ENCODE data around the gene FAM89A. TPM values are rescaled to one million over a fixed set of nuclear protein-coding genes. Genes with fewer than 3 reads are reported as not detected.

The FAM89A gene
- polyA plus RNA-seq, result 100 to 1,000 TPM in 1 of 3 donors, 10 to 100 TPM in 2; 14.8 to 148 (median 61.2) TPM

DNA sequence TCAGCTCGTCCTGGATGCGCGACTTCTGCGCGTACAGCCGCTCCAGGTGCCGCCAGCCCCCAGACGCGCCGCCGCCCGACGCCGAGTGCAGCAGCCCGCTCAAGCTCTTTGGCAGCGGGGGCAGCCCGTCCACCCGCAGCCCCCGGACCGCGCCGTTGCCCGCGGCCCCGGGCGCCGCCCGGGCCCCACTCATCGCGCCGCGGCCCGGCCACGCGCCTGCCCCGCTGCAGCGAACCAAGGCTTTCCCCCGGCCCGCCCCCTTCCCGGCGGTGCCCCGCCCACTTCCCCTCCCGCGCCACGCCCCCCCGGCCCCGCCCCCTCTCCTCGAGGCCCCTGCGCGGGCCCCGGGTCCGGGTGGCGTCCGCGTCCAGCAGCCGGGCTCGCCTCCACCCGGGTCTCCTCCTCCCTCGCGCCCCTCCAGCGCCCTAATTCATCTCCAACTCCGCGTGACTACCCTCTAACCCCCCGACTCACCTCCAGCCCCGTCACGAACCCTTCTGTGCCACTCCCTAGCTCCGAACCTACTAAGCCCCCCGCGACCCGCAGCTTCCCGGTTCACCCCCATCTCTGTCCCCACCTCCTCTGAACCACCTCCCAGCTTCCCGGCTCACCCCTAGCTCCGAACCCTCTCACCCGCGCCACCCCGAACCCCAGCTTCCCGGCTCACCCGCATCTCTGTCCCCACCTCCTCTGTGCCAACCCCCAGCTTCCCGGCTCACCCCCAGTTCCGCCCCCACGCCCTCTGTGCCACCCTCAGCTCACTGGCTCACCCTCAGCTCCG lies at the start of gene FAM89A:
TSS of gene FAM89A (minus strand) at position 236 of the 781 bp plus-strand sequence. CDS start at position 193, 43 bp downstream.
- H3K27ac ChIP-seq (ENCODE audit: low read depth, low read length), result no peak within 1 kb of the TSS
- WGBS, 3 donors, result 1 to 2% (median 1%) methylated on average over 42 to 81 of the region's 82 CpGs

DNA sequence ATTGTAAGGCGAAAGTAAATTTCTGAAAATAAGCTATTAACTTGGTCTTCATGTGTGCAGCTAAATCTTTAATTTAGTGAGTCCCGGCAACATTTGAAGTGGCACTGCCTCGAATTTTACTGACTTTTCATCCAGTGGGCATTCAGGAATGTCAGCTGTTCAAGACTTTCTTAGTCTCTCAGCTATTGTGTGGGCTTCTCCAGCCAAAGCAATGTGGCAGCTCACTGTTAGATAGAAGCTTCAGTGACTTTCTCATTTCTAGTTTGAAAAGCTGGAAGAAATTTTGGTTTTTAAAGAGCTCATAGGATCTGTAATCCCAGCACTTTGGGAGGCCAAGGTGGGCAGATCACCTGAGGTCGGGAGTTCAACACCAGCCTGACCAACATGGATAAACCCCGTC lies 44.3 kb upstream of the FAM89A start:
- H3K27ac ChIP-seq (ENCODE audit: low read depth, low read length), result no peak overlapping the region
- WGBS, 3 donors, result 82 to 85% (median 84%) methylated on average over 5 of the region's 5 CpGs

DNA sequence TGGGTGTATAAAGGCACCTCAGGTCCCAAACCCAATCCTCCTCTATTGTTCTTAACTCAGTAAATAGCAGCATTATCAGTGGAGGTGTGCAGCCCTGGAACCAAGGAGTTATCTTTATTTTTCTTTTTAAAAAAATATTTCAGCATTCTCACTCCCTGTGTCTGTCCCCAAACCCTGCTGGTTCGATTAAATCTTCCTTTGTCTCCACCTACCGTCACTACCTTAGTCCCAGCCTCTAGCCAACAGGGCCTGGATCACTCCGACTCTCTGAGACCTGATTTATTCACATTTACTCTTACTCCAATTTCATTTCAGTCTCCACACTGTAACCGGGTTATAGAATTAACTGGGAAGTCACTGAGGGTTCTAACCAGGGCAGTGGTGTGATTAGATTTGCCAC lies 39.1 kb upstream of the FAM89A start:
- WGBS, 3 donors, result 88 to 90% (median 89%) methylated on average over 4 of the region's 4 CpGs

DNA sequence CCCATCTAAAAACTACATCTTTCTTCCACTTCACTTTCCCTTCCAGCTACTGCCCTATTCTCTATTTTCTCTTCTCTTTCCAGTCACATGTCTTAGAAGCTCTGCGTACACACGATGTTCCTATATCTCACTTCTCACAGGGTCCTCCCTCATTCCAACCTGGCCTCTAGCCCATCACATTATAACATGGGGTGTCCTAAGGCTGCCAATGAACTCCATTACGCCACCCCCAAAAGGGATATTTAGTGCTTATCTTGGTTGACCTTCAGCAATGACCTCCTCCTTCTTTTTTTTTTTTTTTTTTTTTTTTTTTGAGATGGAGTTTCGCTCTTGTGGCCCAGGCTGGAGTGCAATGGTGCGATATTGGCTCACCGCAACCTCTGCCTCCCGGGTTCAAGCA lies 38.2 kb upstream of the FAM89A start:
- H3K27ac ChIP-seq (ENCODE audit: low read depth, low read length), result no peak overlapping the region
- 90 to 95% (median 92%) methylated on average over 7 of the region's 7 CpGs for WGBS, 3 donors

More for the DNA sequence above, 39.1 kb upstream of the FAM89A start:
- no peak overlapping the region for H3K27ac ChIP-seq (ENCODE audit: low read depth, low read length)

DNA sequence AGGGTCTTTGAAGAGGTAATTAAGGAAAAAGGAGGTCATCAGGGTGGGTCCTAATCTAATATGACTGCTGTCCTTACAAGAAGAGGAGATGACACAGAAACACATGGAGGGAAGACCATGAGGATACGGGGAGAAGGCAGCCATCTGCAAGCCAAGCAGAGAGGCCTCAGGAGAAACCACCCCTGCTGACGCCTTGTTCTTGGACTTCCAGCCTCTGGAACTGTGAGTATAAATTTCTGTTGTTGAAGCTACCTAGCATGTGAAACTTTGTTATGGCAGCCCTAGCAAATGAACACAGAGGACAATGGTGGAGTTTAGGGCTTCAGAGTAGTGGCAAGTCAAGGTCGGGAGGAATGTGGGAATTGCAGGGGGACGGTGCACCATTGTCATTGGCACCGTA lies 36.7 kb upstream of the FAM89A start:
- 92 to 98% (median 94%) methylated on average over 5 of the region's 5 CpGs for WGBS, 3 donors
- no peak overlapping the region for H3K27ac ChIP-seq (ENCODE audit: low read depth, low read length)

DNA sequence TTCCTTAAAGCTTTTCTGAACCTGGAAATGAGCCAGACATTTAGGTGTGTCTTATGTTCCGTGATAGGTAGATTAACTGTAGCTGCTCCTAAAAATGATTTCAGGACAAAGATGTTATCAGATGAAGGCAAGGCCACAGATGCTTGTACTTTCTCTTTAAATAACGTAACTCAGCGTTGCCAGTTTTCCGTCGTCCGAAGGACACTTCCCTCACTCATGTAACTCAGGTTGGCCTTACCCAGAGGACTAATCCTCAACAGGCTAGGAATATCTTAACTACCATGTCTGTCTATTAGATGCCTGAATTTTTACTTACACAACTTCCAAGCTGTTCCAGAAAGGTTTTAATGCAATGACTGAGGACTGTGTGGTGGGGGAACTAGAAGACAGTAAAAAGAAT lies 35.4 kb upstream of the FAM89A start:
- H3K27ac ChIP-seq (ENCODE audit: low read depth, low read length), result no peak overlapping the region
- WGBS, 3 donors, result 31 to 78% (median 77%) methylated on average over 6 of the region's 6 CpGs

DNA sequence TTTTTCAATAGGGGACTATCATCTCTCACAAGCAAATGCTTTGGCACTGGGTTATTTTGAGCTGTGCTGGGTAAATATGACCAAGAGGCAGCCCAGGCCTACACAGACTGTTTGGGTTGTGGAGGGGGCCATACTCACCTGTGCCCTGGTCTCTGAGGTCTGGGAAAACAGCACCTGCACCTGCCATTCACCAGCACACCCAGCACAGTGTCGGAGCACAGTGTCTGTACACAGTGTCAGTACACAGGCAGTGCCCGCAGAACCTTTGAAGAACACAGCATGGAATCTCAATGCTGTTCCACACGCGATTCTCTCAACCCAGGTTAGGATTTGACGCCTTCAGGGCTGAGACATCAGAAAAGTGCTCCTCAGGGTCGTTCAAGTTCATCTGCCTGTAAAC lies 35.0 kb upstream of the FAM89A start:
- no peak overlapping the region for H3K27ac ChIP-seq (ENCODE audit: low read depth, low read length)
- 41 to 88% (median 87%) methylated on average over 6 of the region's 6 CpGs for WGBS, 3 donors

DNA sequence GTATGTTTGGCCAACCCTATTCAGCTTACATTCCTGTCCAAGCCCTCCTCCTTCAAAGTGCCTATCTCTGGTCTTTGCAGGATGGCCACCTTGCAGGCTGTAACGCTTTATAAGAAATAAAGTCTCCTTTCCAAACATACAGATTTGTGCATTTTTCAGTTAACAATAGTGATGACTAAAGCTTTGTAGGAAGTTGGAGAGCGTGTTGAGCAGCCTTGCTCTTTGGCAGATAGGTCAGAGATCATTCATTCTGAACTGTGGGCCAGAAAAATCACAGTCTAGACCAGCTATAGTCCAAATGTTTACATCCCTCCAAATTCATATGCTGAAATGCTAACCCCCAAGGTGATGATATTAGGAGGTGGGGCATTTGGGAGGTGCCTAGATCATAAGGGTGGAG lies 34.0 kb upstream of the FAM89A start:
- 72 to 89% (median 85%) methylated on average over 2 of the region's 2 CpGs for WGBS, 3 donors

DNA sequence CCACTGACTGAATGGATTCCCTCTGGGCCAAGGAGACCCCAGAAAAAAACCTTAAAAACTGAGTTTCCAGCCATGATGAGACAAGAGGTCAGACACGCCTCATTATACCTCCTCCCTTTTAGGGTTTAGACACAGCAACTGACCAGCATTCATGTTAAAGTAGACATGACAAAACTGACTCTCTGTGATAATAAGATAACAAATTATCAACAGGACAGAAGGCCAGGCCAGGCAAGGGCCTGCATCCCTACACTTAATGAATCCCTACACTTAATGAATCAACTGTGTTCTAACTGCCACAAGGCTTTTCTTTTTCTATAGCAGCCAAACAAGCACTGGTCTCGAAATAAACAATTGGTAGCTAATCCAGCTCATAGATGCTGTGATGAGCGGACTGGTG lies 33.3 kb upstream of the FAM89A start:
- 93 to 96% (median 96%) methylated on average over 3 of the region's 3 CpGs for WGBS, 3 donors
- no peak overlapping the region for H3K27ac ChIP-seq (ENCODE audit: low read depth, low read length)

More for the DNA sequence above, 34.0 kb upstream of the FAM89A start:
- no peak overlapping the region for H3K27ac ChIP-seq (ENCODE audit: low read depth, low read length)

DNA sequence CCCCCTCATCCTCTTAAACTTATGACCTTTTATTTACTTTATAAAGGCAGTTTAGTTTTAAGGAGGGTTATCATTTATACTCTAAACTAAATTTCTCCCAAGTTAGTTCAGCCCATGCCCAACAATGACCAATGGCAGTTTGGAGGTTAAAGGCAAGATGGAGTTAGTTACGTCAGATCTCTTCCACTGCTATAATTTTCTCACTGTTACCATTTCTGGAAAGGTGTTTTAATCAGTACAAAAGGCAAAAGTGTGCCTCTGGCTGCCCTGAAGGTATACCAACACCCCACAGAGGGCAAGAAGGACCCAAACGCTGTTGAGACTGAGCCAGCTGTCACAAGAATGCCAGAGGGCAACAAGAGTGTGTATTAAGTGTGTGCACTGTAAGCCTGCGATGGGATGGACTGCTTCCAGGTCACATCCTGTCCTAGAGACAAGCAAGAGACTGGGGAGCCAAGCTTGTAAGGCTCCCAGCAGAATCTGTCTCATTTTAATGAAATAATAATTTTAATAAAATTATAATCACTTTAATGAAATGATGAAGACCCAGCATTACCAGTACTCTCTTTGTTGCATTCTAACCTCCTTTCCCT lies 32.5 kb upstream of the FAM89A start:
- WGBS, 3 donors, result 60 to 66% (median 60%) methylated on average over 3 of the region's 3 CpGs
- H3K27ac ChIP-seq (ENCODE audit: low read depth, low read length), result no peak overlapping the region

DNA sequence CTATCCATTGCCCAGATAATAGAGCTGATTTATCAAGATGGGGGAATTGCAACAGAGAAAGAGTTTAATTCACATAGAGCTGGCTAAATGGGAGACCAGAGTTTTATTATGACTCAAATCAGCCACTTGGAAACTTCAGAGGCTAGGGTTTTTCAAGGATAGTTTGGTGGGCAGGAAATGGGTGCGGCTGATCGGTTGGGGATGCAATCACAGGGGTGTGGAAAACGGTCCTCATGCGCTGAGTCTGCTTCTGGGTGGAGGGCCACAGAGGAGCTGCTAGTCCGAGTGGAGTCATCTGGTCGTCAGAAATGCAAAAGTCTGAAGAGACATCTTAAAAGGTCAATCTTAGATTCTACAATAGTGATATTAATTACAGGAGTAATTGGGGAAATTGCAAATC lies 32.0 kb upstream of the FAM89A start:
- no peak overlapping the region for H3K27ac ChIP-seq (ENCODE audit: low read depth, low read length)
- 69 to 95% (median 70%) methylated on average over 6 of the region's 6 CpGs for WGBS, 3 donors

DNA sequence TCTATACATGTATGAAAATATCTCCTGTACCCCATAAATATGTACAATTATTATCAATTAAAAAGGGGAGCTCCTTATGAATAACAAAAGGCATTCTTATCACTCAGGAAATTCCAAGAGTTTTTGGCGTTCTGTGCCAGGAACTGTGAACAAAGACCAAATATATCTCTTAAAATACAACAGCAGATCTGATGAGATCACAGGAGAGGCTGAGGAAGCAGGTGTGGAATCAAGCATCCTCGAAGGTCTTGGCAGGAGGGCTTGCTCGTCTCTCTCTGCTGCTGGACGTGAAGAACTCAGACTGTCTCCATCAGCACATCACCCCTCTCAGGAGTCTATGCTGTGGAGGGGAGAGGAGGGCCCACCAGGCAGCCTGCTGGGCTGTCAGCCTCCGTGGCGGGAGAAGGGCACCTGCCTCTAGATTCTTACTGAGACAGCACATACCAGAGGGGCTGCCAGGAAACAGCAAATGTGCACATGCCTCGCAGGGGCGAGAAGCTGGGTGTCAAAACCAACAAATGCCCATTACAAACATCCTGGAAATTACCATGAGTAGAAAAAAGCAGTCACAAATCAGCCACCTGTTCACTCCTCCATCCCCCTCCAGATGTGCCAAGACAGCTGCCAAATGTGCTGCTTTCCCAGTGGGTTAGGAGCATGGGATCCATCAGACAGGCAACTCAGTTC lies 30.8 kb upstream of the FAM89A start:
- 40 to 53% (median 50%) methylated on average over 8 of the region's 8 CpGs for WGBS, 3 donors
- no peak overlapping the region for H3K27ac ChIP-seq (ENCODE audit: low read depth, low read length)

DNA sequence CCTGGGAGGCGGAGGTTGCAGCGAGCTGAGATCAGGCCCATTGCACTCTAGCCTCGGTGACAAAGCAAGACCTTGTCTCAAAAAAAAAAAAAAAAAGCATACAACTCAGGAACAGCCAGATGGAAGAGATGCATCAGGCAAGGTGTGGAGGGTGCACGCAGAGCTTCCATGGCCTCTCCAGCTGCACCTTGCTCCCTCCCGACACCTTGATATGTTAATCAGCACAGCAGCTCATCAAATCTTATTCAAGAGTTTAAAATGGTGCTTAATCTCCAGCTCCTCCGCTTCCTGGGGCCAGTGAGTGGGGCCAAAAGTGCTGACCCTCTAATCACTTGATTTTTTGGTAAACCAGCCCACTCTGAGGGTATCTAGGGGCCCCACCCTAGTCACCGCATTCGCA lies 29.3 kb upstream of the FAM89A start:
- 80 to 92% (median 81%) methylated on average over 8 of the region's 8 CpGs for WGBS, 3 donors
- H3K27ac ChIP-seq (ENCODE audit: low read depth, low read length), result no peak overlapping the region

DNA sequence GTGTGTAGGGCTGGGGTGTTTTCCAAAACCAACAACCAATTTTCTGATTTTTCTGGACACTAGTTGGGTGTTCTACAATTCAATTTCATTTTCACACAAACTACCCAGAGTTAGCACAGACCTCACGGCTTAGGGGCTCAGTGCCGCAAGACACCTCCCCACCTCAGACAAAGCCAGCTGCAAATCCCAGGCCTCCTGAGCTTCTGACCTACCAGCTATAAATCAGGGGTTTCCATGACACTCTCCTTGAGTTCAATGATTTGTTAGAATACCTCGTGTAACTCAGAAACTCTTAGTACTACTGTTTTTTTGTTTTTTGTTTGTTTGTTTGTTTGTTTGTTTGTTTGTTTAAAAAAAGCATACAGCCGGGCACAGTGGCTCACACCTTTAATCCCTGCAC lies 28.7 kb upstream of the FAM89A start:
- 62 to 87% (median 70%) methylated on average over 4 of the region's 4 CpGs for WGBS, 3 donors
- no peak overlapping the region for H3K27ac ChIP-seq (ENCODE audit: low read depth, low read length)

DNA sequence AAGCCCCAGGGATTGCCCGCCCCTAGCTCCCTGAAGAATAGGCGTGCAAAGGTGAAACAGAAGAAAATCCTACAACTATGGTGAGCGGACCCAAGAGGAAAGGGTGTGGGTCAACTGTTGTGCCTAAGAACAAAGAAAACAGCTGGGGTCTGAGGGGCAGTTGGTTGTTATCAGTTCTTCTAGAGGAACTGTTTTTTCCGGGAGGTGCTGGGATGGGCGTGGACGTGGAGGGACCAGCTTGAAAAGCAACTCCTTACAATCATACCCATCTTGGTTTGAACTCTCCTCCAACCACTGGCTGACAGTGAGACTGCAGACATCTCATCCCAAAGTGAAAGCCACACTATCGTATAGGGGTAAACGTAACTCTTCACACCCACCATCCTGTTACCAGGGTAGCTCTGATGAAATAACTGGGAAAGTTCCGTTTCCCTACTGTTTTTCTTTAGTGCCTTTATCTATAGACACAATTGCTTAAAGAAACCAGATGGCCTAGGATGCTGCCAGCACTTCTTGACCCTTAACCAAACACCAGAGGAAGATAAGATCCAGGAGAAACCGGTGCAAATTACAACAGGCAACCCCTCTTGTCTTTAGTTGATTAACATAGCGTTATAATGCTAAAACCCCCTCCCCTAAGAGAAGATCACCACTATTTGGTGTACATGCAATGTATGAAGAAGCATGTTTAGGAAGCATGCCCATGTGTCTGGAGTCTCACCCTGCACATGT lies 25.6 kb upstream of the FAM89A start:
- H3K27ac ChIP-seq (ENCODE audit: low read depth, low read length), result no peak overlapping the region
- 67 to 86% (median 68%) methylated on average over 11 of the region's 11 CpGs for WGBS, 3 donors

DNA sequence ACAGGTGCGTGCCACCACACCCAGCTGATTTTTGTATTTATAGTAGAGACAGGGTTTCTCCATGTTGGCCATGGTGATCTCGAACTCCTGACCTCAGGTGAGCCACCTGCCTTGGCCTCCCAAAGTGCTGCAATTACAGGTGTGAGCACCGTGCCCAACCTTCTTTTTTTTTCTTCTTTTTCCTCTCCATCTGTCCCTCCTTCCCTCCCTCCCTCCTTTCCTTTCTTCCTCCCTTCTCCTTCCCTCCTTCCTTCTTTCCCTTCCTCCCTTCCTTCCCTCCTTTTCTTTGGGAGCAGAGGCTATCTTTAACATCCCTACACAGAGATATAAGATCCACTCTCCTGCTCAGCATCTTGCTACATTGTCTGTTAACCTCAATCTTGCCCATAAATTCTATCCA lies 24.4 kb upstream of the FAM89A start:
- no peak overlapping the region for H3K27ac ChIP-seq (ENCODE audit: low read depth, low read length)

DNA sequence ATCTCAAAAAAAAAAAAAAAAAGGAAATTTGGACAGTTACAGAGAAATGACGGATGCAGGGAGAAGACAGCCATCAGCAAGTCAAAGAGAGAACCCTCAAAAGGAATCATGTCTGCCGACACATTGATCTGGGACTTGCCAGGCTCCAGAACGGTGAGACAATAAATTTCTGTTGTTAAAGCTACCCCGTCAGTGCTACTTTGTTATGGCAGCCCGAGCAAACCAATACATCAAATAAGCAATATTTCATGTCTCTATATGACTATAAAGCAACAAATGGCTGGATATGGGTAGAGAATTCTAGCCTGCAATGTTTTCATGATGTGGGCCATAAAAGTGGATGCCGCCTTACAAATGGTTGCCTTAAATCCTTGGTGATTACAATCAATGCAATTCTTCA lies 23.3 kb upstream of the FAM89A start:
- no peak overlapping the region for H3K27ac ChIP-seq (ENCODE audit: low read depth, low read length)
- WGBS, 3 donors, result 82 to 89% (median 84%) methylated on average over 6 of the region's 6 CpGs

More for the DNA sequence above, 24.4 kb upstream of the FAM89A start:
- 88 to 98% (median 91%) methylated on average over 3 of the region's 3 CpGs for WGBS, 3 donors

DNA sequence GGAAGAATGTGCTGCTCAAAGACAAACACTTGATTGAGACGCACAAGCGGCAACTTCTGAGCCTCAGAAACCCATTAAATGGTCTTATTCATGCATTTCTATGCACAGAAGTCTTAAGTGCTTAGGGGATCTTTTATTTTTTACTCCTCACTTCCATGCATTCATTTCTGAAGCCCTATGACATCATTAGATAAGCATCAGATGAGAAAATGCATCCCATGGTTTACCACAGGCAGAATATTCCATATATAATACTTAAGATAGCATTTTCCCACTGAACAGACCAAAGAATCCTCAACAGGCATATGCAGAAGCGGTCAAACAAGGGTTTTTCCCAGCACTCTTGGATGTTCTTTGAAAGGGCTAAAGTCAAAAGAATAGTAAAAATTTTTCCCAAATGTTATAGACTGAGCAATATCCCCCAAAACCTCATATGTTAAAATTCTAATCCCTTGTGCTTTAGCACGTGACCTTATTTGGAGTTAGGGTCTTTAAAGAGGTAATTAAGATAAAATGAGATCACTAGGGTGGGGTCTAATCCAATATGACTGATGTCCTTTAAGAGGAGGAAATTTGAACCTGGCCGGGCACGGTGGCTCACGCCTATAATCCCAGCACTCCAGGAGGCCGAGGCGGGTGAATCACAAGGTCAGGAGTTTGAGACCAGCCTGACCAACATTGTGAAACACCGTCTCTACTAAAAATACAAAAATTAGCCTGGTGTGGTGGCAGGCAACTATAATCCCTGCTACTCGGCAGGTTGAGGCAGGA lies 22.6 kb upstream of the FAM89A start:
- no peak overlapping the region for H3K27ac ChIP-seq (ENCODE audit: low read depth, low read length)
- 88 to 91% (median 90%) methylated on average over 11 of the region's 11 CpGs for WGBS, 3 donors

Data from adipose tissue (tissue), 3 donors.